Activated CD8-positive, alpha-beta memory T cell treated with anti-CD3 and anti-CD28 coated beads, Interleukin-2, amount 50 U/mL, for 1 hour (primary cell): Measurements from ENCODE around the gene COL6A2.
"Not testable (repeated sequence)": the region's sequence is repeated elsewhere in the genome, so short reads cannot be mapped to it uniquely, and the experiment has no call there.

Experiments used
- DNase-seq: peaks from one replicate; pipeline ENCODE4 v3.0.0-alpha.2; 2020; ENCODE audit errors: extremely low read depth

COL6A2 gene

DNA sequence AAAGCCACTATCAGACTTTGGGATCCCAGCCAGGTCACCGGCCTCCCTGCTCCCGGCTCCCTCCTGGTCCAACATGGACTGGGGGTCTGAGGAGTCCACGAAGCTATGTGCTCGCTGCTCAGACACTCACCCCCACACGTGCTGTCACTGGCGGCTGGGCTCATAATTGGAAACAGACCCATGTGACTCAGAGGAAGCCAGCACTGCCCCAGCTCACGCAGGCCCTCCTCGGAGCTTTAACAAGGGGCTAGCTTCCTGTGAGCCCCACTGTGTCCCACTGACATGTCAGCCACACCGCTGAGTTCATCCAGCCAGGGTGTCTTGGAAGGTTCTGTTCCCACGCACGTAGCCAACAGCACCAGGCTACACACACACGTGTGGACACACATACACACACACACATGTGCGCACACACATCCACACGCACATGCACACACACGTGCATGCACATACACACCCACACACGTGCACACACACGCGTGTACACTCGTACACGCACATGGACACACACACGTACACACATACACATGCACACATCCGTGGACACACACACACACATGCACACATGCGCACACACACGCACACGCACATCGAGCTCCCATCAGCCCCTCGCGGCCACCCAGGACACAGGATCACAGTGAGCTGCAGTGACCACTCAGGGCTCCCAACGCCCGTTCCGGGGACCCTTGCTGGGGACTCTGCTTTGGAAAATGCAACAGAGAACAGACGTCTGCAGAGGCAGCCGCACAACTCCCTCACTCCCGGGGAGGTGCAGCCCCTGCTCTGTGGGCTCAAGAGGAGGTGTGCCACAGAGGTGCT, 18.4 kb upstream of the COL6A2 start:
- DNase-seq = no peak

DNA sequence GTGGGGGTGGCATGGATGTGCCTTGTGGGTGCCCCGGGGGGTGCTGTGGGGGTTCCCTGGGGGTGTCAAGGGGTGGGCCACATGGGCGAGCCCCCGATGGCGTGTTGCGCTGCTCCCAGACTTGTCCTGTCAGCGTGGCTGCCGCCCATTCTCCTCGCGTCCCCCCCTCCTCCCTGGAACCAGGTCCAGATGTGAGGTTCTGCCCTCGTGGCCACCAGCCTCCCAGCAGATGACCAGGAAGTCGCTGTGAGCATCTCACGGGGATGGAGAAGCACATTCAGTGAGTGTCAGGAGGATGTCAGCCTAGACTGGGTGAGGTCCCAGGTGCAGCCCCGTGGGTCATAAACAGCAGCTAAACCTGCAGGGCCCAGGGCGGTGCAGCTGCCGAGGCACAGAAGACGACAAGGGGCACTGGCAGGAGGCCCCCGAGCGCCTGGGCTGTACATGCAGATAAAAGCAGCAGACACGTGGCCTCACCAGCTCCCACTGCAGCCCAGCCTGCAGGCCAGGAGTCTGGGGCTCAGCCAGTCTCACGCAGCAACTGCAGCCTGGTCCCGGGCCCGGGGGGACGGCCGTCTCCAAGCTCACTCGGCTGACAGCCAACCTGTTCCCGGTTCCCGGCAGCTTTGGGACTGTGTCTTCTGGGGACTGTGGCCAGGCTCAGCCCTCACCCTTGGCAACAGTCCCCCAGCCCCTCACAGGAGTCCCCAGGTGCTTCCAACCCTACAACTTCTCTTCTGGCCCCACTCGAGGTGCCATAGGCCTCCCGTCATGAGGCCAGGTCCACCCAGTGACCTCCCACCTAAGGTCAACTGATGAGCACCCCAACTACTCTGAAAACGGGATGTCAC, 17.5 kb upstream of the COL6A2 start:
- no peak for DNase-seq

DNA sequence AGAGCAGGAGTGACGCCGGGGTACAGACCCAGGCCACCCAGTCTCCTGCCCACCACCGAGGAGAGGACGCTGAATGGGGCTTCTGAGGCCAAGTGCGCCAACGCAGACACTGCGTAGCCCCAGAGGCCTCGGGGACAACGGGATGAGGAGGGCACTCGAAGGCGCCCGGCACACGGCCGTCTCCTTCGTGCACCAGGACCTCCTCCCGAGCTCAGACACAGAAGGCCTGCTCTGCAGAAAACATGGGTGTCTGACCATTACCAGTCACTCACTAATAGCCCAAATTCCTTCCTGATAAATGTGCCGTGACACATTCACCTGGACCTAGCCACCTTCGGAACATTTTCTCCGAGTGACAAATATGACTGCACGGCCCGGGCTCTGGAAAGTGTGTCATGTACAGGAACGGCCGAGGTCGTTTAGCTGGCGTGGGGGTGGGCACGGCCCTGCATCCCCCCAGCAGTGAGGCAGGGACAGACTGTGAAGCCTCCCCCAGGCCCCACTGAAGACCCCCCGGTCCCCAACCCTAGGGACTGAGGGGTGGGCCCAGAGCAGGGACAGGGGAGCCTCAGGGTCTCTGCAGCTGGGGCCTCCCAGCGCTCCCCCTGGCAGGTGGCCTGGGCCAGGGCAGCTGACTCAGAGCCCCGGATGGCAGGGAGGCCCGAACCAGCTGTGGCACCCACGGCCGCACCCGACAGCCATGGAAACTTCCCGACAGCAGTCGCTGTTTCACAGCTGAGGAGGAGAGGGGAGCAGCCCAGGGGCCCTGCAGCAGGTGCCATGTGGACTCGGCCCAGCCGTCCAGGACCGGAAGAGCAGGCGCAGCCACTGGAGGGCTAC, 16.7 kb upstream of the COL6A2 start:
- DNase-seq = no peak

DNA sequence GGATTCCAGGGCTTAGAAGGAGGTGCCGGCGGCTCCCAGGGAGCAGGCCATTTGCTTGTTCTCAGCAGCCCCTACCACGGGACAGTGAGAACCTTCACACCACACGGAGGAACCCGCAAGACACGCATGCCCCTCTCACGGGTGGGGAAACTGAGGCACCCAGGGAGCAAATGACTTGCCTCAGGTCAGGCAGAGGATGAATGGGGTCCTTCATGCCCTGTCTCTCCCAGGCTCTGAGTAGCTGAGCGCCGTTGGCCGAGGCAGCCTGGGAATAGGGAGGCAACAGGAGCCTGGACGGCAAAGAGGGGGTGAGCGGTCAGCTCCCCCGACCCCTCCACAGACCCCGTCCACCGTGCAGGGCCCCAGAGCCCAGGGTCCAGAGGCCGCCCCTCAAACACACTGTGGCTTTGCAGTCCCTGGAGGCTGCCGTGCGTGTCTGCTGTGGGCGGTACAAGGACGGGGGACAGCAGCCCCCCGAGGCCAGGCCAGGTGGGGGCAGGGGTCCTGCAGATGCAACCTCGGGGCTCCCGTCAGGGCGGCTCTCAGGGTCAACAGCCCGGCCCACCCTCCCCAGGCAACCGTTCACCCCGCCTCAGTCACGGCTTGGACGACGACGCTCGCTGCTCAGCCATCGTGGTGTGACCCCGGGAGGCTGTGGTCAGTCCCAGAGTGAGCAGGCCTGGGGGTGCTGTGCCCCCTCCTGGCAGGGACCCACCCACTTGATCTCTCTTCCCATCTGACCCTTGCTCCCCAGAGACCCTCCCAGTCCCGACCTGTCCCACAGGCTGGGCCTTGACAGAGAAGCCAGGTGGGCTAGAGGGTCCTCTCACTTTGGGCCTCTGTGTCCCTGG, 15.8 kb upstream of the COL6A2 start:
- no peak for DNase-seq

DNA sequence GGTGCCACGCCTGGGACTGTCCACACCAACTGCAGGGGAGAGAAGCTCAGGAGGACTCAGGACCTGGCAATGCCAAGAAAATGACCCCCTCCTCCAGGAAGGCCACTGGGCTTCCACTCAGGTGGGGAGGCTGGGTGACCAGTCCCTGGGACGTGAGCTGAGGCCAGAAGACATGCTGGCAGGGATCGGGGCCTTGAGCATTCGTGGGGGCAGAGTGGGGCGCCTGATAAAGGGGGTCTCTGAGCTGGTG, 15.3 kb upstream of the COL6A2 start:
- DNase-seq = no peak

DNA sequence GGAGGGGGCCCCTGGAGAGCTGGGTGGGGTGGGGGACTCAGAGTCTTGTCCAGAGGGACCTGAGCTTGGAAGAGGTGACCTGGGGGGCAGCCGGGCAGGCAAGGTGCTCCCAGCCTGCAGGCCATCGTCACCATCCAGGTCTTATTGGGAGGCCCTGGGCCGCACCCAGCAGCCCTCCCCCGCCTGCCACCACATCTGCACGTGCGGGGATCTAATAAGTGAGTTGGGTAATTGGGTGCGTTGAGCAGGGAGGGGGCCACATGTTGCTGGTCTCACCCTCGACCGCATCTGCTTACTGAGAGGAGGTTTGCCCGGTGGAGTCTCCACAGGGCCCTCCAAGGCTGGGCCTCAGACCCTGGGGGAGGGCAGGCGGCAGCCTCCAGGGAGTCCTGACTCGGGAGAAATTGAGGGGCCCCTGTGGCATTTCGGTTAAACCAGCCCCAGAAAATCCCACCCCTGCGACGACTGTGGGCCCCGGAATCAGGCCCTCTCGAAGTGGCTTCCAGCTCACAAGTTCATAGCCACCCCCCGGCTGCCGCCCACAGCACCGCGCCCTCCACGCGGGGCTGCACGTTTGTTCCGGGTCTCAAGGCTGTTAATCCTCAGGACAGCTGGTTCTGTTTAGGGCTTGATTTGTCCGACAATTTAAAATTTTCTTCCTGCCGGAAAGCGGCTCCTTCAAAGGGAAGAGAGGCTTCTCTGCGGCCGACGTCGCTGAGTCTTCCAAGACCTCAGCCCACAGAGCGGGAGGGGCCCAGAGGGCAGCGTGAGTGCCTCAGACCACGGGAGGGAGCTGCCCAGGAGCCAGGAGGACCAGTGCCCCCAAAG, 14.7 kb upstream of the COL6A2 start:
- DNase-seq = no peak

DNA sequence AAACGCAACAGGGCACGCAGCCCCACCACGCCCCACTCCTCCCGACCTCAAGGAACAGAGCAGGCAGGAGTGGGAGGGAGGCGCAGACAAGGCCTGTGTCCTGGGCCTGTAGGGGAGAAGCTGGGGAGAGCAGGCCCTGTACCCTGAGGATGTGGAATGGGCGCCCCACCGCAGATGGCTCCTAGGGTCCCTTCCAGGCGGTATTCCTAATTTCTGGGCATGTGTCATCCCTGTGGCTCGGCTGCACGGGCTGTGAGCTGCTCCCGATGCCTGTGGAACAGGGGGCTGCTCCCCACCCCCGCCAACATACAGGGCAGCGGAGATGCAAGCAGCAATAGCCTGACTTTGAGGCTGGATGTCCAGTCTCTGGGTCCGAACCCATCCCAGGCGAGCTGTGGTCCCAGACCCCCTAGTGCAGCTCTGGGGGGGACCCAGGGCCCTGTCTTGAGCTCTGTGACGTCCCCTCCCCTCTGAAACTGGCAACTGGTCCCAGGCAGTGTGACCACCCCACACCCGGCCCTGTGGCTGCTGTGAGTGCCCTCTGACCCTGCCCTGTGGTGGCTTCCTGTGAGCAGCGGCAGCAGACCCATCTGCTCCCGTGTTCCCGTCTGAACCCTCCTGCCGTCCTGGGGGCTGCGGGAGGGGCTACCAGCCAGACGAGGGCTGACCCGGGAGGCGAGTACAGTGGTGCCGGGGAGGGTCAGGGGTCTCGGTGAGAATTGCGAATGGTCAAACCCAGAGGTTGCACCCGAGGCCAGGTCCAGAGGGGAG, 13.9 kb upstream of the COL6A2 start:
- no peak for DNase-seq

DNA sequence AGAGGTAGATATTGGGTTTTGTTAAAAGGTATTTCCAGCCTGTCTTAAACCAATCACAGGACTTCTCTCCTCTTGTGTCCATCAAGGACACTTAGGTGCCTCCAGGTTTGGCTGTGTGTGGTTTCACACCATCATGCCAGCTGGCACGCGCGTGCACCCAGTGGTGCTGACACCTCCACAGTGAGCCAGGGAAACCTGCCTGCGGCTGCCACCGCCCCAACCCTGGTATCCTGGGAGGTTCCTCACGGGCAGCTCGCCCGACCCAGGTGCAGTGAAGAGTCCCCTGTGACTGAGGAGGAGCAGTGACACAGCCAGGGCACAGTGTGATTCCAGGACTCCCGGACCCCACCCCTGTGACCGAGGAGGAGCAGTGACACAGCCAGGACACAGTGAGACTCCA, 13.2 kb upstream of the COL6A2 start:
- DNase-seq = no peak

DNA sequence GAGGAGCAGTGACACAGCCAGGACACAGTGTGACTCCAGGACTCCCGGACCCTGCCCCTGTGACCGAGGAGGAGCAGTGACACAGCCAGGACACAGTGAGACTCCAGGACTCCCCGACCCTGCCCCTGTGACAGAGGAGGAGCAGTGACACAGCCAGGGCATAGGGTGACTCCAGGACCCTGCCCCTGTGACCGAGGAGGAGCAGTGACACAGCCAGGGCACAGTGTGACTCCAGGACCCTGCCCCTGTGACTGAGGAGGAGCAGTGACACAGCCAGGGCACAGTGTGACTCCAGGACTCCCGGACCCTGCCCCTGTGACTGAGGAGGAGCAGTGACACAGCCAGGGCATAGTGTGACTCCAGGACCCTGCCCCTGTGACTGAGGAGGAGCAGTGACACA, 12.7 kb upstream of the COL6A2 start:
- DNase-seq = not testable (repeated sequence)

DNA sequence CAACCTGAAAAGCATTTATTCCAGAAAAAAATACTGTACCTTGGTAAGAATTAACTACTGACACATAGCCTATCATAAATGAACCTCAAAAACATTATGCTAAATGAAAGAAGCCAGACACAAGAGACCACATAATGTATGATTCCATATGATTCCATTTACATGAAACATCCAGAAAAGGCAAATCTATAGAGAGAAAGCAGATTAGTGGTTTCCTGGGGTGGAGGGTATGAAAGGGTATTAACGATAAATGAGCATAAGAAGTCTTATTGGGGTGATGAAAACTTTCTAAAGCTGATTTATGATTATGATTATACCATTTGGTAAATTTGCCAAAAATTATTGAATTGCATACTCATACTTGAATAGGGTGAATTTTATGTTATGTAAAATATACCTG, 10.3 kb upstream of the COL6A2 start:
- no peak for DNase-seq

DNA sequence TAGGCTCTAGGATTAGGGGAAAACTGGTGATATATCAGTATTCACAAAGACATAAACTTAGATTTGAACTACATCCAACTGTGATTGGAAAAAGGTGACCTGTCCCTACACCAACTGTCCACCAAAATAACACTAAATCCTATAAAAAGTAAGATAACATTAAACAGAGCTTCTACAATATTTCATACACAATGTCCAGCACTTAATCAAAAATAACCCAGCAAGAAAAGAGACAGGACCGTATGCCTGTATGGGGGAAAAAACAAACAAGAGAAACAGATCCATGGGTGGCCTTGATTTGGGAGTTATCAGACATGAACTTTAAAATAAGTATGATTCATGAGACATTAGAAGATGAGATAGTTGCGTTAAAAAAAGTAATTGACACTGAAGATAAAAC, 9.7 kb upstream of the COL6A2 start:
- DNase-seq = no peak

DNA sequence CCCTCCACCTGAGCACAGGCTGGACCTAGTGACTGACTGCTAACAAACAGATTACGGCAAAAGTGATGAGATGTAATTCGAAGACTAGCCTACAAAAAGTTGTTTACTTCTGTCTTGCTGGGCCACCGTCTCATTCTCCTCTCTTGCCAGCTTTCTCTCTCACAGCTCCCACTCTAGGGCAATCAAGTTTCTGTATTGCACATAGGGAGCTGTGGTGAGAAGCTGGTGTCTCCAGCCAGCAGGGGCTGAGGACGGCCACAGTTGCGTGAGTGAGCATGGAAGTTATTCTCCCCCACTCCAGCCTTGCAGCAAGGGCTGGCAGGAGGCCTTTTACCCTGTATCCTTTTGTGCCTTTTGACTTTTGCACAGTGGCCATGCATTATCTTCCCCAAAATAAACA, 8.6 kb upstream of the COL6A2 start:
- DNase-seq = no peak

DNA sequence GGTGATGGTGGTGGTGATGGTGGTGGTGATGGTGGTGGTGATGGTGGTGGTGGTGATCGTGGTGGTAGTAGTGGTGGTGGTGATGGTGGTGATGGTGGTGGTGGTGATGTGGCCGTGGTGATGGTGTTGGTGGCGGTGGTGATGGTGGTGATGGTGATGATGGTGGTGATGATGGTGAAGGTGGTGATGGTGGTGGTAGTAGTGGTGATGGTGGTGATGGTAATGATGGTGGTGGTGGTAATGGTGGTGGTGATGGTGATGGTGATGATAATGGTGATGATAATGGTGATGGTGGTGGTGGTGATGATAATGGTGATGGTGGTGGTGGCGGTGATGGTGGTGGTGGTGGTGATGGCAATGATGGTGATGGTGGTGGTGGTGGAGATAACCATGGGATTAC, 6.8 kb upstream of the COL6A2 start:
- no peak for DNase-seq

DNA sequence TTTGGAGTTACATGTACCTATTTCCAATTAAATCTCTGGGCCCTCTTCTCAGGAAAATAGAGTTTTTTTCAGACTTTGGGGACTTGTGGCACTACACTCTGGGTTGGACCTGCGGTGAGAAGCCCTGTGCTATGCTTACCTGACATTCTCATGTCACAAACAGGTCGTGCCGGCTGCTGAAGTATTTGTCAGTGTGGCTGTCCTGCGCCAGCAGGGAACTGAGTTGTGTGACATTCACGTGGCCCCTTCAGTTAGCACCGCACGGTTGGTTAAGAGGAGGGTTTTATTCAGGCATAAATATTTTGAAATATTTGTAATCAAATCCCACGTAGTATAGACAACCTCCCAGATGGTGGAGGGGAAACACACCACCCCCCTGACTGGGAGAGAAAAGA, 6.3 kb upstream of the COL6A2 start:
- no peak for DNase-seq

DNA sequence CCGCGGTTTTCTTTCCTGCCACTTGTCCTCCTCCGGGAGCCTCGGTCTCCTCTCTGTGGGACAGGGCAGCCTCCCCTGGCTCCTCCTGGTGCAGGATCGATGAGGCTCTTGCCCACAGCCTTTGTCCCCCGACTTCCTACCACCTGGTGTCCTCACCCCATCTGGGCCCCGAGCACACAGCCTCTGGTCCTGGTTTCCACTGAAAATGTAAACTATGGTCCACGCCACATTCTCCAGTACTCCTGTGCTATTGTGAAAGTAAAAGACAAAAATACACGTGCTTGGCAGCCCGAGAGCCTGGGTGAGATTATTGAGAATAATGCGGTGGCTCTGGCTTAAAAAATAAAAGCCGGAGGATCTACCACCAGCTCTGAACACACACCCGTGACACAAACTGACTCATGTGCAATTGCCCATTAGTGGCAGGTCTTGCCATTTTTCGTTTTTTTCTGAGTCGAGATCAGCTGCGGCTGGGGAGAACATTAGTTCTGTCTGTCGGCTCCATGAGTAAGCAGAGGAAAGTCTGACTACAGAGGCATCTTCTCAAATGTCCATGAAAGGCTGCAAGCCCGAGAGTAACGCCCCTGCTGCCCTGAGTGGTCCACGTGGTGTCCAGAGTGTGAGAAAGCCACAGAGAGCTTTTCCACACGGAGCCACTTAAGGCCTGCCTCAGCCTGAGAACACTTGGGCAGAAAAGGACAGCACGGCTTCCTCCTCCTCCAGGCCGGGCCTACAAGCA, 5.7 kb upstream of the COL6A2 start:
- DNase-seq = no peak

DNA sequence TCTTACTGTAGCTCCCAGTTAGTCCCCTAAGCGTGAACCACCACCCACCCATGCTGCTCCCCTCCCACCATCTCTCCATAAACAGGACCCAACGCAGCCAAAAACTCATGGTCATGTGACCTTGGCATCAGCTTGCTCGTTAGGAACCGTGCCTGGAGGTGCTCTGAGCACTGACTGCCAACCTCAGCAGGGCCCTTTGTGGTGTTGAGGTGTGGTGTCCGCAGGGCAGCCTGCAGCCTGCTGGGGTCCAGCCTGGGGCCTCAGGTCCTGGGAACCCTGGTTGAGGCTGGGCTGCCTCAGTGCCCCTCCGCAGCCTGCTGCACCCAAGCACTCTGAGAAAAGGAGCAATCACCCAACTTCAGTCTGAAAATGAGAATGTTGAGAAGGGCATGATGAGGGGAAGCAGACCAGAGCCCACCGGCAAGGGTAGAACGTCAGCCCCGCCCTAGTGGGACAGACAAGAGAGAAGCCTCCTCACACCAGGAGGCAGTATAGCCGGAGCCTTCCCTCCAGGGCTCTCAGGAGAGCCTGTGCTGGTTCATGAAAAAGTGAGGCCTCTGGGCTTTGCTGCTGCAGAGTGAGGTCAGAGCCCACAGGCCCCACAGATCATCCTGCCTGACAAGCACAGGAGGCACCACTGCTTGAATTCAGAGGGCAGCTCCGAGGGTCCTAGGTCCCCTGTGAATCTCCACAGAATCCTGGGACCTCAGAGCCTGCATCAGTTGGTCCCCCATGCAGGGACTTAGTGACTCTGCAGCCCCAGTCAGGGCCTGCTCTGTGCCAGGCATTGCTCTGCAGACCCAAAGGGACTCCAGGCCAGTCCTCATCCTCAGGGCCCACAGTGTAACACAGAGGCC, 4.9 kb upstream of the COL6A2 start:
- no peak for DNase-seq

DNA sequence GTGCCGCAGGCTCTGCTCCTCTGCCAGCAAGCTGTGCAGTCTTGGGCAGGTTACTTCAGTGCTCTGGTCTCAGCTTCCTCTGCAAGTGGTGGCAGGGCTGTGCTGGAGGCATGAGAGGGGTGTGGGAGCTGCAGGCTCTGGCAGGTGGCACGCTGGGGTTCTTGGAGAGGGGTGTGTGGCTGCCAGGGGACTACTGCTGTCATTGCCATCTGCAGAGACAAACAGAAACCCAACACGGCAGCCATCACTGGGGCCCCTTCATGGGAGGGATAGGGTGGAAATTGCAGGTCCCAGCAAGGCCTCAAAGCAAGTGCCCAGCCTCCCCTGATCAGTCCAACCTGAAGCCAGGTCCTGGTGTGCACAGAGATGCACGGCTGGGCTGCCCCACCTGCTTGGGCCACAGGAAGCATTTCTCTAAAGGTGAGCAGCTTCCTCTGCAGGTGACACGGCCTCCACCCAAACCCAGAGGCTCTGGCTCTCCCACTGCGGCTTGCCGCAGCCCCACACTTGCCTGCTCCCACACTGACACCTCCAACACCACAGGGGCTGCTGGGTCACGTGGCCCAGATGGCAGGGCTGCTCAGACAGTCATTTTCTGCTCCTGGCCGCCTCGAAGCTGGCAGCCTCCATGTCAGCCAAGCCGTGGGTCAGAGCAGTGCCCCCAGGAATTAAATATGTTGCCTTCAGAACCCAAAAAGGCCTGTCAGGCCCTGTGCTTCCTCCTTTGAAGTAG, 4.1 kb upstream of the COL6A2 start:
- no peak for DNase-seq
